Activated effector memory CD4-positive, alpha-beta T cell treated with anti-CD3 and anti-CD28 coated beads, Interleukin-2, amount 50 U/mL, for 16 hours (primary cell): ENCODE results near the gene SLC6A1.

Source experiments
- DNase-seq: peaks from one replicate; pipeline ENCODE4 v3.0.0-alpha.2; 2020

SLC6A1 gene

DNA sequence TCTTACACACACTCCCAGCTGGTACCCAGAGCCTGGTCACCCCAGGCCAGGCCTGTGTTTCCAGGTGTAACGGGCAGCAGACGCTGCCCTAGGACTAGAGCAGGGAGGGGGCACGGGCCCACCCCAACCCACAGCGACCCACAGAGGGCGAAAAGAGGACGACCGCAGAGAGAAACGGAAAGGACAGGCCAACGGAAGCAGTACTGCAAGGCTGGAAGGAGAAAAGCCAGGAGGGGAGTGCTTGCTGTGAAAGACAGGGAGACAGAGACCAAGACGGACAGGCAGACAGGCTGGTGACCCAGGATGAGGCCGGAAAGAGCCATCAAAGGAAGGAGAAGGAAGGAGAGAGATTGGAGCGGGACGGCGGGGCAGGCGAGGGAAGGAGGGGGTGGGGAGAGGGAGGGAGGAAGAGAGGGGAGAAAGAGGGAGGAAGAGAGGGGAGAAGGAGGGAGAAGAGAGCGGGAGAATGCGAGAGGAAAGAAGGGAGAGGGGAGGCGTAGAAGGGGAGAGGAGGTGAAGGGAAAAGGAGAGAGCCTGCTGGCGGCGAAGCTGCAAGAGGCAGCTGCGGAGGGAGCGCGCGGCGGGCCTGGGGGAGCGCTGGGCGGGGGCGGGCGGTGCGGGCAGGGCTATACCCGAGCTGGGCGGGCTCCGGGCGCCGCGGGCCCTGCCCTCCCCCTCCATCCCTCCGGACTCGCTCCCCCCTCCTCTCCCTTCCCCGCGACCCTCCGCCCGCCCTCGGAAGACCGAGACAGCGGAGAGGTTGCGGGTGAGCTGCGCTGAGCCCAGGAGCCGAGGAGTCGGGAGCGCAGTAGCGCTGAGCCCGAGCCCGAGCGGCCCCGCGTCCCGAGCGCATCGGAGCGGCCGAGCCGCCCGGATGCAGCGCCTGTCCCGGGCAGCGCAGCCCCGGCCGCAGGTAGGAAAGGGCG is at the start of gene SLC6A1:
Gene SLC6A1 (plus strand): TSS at position 732 of the 926 bp plus-strand sequence. CDS start 24,464 bp downstream, outside the sequence.
- no peak for DNase-seq

DNA sequence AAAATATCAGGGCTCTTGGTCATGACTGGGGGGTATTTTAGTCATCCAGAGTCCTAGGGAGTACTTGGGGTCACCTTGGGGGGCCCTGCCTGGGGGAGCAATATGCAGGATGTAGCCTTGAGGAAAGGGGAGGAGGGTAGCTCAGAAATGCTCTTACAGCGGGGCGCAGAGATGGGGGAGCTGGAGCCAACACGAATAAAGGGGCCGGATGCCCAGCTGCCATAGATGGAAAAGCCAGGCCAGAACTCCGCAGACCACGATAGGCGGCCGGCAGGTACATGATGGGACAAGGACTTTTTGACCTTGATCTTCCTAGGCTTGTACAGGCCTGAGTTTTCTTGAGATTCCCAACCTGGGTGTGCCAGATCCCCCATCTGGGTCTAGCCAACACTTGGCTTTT is 47.7 kb upstream of the SLC6A1 start:
- no peak for DNase-seq

DNA sequence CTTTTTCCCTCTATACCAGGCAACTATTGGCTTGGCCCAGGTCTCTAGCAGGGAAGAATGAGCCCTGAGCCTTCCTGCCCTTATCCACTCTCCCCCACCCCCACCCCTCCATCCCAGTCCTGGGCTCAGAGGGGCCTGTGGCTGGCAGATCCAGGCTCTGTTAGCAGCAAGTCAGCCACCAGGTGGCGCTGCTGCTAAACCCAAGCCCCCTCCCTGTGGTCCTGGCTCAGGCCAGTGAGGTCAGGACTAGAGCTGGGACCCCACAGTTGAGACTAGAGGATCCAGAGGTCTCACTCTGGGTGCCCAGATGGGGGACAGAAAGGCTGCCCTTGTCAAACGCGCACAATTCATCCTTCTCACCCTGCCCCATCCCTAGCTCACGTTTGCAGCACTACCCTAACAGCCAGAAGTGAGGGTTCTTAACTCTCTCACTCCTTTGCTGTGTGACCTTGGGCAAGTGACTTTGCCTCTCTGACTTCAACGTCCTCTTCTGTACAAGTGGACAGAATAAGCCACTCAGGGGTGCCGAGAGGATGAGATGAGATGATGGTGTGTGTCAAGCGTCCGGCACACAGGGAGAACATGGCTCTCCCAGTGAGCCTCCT is 46.8 kb upstream of the SLC6A1 start:
- peak; percentile 81 for DNase-seq

DNA sequence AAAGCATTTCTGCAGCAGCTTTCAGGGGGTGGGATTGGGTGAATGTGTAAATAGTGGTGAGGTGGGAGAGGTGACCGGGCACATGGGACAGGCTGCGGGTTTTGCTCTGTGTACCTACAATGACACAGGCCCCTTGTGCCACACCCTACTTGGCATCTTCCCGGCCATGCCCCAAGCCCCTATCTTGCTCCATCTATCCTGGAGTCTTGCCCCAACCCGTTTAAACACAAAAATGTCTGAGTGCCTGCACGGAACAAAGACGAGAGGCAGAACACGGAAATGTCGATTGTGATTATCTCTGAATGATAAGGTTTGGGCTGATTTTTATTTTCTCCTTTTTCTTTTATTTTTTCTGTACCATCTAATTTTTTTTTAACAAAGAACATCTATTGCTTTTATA is 46.0 kb upstream of the SLC6A1 start:
- no peak for DNase-seq

DNA sequence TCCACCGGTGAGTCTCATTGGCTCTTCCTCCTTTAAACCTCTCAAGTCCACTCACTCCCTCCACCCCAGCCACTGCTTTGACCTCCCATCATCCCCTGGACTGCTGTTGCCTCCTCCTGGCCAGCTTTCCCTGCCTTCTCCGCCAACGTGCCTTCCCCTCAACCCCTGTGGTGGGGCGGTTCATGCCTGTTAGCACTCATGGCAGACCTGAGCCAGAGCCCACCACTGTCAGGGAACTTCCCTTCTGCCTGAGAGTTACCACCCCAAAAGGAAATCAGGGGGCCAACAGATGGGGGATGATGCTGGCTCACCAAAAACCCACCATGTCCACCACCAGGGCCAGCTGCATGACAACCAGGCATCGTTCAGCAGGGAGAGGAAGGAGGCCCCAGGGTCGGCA is 44.2 kb upstream of the SLC6A1 start:
- DNase-seq: no peak

DNA sequence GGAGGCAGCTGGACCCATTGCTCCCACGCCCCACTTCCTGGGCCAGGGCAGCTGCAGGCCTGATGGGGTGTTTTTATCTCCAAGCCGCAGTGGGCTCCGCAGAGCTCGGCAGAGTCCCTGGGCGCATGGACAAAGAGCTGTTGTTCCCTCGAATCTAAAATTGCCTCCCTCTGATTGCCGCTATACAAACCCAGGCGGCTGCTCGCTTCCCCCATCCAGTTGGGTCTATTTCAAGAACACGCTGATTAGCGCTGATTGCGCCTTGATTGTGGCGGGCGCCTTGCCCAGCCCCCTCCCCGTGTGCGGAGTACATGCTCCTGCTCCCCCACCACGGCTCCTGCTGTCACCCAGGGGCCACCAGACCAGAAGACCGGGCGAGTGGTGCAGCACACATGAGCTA is 43.4 kb upstream of the SLC6A1 start:
- no peak for DNase-seq

DNA sequence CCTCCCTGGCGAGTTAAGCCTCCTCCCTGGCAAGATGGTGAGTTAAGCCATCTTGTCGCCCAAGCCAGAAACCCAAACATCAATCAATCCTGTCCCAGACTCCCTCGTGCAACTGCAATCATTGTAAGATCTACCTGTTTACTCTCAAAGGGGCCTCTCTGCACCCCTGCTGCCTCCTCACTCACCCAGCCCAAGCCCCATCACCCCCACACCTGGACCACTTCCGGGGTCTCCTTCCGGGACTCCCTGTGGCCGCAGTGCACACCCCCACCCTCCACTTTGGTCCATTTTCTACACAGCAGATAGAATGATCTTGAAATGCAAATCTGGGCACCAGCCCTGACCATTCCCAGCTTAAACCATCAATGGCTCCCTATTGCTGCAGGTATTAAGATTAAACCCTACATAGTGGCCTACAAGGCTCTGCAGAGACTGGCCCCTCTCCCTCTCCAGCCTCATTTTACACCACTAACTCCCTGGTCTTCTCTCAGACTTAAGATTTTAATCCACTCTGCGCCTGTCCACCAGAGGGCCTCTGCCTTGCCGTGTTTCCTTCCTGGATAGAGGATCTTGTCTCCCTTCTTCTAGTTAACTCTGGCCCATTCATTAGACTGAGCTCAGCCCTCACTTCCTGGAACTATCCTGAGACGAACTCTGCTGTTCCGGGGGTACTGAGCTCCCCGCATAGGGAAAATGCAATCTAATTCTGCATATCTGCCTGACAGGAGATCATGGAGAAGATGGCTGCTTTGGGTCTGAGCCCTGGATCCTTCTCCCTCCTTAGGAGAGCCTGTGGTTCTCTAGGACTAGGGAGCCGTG is 41.9 kb upstream of the SLC6A1 start:
- DNase-seq: no peak

DNA sequence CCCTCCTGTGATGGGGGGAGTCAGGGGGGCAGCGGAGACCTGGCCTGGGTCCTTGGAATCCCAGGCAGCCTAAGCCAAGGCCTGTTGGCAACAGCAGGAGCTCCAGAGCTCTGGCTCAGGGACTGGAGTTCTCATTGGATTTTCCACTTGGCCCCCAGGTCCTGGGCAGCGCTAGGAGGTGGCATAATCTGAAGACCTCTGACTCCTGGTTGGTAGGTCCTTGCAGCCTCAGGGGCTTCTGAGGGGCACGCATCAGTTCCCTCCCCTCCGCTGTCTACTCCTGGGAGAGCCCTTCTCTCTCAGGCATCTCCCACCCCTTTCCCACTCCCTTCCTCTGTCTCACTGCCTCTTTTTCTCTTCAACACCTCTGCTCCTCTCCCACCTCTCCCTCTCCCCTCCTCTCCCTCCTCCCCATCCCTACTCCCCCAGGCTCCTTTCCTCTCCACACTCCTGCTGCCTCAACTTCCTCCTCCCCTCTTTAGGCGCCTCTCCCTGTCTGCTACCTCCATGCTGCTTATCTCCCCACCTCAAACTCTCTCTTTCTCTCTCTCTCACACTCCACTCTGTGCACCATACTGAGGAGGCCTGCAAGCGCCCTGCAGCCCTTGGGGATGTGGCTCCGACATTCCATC is 41.1 kb upstream of the SLC6A1 start:
- DNase-seq: no peak

DNA sequence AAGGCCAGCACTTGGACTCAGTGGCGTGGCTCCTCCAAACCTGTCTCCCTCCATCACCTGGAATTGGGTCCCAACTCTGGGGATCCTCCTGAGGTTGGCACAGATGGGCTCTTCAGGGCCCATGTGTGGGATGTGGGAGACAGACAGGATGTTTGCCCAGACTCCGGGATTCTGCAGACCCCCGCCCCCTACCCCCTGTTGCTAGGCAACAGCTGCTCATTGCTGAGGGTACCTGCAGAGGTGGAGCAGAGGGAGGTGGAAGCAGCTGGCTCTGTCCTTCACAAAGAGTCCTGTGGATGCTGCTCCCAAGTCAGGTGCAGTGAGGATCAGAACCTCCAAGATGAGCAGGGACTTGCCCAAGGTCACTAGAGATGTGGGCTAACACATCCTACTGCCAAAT is 40.0 kb upstream of the SLC6A1 start:
- DNase-seq: no peak

DNA sequence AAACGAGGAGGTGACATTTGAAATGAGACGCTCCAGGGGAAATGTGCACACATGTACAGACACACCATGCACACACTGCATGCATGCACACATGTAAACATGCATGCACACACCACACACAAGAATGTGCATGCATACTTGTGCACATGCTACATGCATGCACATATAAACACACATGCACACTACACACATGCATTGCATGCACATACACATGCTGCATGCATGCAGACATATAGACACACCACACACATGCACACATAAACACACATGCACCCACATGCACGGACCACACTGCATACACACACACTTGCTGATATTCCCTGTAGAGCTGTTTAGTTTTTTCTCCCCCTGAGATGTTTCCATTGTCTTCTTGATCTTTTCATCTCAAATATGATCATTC is 37.8 kb upstream of the SLC6A1 start:
- no peak for DNase-seq

DNA sequence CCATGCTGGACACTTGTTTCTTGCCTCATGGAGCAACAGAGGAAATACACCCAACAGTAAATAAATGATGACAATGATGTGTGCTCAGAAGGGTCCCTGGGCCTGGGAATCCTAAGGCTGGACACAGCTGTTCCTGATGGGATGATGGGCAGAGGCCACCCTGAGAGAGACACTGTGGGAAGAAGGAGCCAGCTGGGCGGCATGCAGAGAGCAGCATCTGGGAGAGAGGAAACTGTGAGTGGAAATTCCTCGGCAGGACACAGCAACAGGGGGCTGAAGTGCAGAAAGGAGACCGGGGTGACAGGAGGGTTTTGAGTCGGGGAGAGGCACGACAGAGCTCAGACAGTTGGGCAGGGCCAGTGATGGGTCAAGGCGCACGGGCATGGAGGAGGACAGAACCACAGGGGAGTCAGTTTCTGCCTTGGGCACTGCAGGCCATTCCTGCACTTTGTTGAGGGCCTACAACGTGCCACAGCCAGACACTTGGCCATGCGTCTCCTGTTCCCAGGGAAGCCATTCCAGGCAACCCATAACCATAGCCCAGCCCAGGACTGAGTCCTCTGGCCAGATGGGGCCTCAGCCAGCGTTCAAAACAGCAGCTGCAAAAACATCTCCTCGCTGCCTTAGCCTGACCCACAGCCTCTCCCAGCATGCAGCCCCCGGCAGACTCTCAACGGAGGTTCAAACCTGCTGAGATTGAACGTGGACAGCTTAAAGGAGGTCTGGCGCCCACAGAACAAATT is 36.7 kb upstream of the SLC6A1 start:
- no peak for DNase-seq

DNA sequence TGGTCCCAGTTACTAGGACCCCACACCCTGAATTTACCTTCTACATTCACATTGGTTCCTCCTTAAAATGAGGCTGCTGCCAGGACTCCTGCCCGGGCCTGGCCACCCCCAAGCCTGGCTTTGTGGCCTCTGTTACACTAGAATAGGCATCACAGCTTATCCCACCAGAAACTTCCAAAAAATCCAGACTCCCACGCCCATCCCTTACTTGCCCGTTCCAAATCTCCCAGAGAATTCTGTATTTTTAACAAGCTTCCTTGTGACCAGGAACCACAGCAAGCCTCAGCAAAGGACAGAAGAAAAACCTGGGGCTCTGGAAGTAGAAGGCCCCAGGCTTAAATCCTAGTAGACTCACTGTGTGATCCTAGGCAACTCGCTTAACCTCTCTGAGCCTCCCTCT is 36.0 kb upstream of the SLC6A1 start:
- no peak for DNase-seq

DNA sequence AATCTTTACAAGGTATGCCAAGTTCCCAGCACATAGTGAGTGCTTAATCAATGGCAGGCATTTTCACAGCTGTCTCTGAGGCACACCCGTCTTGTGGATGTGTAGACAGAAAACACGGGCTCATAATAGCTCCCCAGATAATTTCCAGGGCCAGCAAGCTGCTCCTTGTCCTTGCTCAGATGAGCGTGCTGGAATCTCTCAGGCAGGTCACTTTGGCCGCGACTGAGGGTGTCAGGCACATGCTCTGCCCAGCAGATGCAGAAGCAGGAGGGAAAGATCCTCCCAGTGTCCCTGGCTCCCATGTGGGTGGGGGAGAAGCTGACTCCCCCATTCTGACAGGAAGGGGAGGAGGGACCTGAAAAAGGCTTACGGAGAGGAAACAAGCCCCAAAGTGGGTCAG is 35.6 kb upstream of the SLC6A1 start:
- DNase-seq: no peak

DNA sequence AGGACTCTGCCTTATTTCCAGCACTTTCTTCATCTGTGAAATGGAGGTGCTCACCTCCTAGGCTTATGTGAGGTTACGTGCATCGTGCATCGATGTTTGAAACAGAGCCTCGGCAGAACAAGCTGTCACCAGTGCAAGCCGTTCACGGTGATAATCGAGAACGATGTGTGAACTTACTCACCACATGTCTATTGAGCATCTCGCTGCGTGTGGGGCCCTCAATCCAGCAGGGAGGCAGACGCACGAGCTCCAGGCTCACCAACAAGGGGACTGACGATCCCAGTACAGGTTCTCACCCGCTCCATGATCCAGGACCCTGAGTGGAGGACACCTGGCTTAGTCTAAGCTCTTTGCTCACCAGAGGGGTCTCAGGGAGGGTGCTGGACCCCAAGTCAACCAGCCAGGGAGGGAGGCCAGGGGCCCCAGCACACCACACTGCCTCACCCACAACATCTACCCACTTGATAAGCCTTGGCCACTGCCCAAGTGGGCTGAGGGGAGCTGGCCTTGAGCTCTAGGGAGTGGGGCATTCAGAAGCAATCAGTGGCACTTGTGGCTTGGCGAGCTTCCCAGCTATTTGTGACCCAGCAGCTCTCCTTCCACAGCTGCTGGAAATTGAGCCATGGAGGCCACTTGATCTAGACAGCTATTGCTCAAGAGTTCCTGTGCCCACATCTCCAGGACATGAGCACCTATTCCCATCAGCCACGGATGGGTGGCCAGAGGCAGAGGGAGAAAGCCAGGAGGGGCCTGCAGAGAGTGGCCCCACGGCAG is 34.4 kb upstream of the SLC6A1 start:
- DNase-seq: no peak

DNA sequence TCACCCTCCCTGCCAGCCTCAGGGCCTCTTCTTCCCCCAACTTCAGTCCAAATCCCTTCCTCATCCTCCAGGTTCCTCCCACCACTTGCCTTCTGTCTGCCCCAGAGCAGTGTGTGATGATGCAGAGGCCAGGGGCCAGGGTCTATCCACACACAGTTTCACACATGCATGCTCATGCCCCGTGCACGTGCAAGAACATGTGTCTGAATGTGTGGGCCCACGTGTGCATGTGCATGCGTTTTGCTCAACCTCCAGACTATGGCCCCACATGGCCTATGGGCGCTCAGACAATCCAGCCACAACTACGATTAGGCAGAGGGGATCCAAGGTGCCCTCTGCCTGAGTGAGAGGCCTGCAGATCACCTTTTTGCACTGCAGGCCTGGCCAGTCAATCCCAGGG is 32.3 kb upstream of the SLC6A1 start:
- DNase-seq: no peak

DNA sequence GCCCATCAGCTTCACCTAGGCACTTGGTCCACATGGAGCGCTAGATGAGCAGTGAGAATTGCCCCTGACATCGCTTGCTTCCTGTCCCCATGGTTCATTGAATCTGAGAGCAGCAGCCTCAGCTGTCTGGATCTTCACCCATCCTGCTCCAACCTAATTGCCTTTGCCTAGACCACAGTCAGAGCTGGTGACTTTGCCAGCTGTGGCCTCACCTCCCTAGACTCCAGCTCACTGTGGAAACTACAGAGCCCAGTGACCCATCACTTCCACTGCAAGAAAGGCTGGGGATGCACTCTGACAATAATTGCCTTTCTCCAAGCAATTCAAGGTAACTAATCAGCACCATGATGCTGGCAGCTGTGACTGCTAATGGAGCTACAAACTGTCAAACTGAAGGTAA is 30.6 kb upstream of the SLC6A1 start:
- no peak for DNase-seq

DNA sequence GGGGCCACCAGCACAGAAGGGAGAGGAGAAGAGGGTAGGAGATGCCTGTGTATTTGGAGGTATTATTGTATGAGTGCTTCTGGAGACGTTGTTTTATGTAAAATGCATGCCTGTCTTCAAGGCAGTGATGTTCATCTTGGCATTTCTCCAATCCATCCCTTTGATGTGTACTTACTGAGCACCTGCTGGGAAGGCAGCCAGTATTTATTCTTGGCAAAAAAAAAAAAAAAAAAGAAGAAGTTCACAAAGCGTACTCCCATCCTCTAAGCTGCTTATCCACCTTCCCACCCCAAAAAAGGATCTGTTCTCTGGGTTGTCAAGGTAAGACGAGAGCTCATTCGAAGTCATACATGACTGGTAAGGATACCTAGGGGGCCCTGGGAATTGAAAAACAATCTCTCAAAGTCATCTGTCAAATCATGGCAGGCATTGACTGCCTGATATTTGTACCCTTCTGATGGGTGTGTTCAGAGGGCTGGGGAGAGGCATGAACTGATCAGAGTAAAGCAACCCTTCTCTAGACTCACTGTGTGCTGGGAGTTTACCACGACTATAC is 30.0 kb upstream of the SLC6A1 start:
- DNase-seq: no peak

DNA sequence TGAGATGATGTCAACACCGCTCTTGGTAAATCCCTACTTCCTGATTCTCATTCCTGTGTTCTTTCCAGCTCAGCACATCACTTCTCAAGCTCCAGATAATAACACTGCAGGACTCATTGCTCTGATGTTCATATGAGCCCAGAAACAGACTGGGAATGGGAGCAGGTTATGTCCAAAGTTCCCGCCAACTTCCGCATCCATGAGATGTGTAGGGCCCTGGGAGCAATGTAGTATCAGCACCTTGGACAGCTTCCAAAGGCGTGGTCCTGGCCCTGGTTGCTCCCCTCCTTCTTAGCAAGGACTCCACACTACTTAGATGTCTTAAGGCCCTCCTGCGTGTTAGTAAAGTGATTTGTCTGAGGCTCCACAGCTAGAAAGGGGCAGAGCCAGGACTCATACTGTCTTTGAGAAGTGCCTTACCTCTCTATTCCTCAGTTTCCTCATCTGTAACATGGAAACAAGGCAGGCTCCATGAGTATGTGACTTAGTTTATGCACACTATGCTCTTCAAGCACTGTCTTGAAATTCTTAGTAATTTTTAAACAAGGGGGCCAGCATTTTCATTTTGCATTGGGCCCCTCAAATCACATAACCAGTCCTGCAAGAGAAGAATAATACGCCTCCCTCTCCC is 27.9 kb upstream of the SLC6A1 start:
- no peak for DNase-seq

DNA sequence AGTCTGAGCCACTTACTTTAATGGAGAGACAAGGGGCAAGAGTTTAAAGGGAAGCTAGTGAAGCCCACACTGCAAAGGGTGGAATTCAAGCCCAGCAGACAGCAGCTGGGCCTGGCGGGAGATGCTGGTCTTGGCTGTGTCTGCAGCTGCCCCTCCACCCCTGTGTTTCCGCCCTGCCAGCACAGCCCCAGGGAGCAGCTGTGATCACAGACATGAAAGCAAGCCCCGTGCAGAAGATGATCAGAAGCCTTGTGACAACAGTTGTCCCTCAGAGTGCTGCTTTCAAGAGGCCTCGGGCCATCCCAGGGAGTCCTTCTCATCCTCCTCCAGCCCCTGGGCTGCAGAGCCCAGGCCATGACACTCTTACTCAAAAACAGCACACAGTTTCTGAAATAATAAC is 24.1 kb upstream of the SLC6A1 start:
- DNase-seq: no peak

DNA sequence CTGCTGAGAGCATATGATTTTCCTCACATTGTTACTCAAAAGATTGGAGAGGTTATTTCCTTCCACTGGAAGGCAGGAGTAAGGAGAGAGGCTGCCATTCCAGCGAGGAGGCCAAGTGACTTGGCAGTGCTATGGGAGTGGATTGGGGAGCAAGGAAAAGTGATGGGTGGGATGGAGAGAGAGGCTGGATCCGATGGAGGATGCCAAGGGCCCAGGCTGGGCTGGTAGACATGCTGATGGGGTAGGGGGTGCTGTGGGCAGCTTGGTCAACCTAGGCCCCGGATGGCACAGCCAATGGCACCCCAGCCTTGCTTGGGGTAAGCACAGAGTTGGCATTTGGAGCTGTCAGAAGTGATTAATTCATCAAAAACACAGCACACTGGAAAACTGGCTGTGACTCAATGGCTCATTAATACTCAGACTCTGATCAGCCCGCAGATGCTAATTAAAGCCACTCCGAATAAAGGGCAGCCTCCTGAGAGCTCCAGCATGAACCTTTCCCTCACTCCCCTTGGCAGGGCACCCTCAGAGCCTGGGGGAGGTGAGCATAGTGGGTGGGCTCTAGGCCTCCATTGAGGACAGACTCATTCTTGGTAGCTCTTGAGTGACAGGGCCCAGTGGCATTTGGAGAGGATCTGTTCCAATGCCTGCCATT is 22.1 kb upstream of the SLC6A1 start:
- no peak for DNase-seq
